DOHH2 (cell line): ENCODE measurements around the gene ELL3.

ENCODE experiments used
- EZH2phosphoT487 ChIP-seq: fragments of 200-600 bp; sonication (generic); IDR thresholded peaks from 2 replicates; pipeline ENCODE4 v1.6.1; 2017; ENCODE audit warnings: borderline replicate concordance, mild to moderate bottlenecking, antibody characterized with exemption, low read length, moderate library complexity, mixed read lengths
- TF ChIP-seq, protein P1 (sequence below): fragments of 200-600 bp; sonication (generic); IDR thresholded peaks from one replicate; pipeline ENCODE4 v1.5.1; 2014; ENCODE audit warnings: antibody characterized with exemption, mild to moderate bottlenecking, low read depth, low read length; ENCODE audit not compliant: poor library complexity, severe bottlenecking

DNA sequence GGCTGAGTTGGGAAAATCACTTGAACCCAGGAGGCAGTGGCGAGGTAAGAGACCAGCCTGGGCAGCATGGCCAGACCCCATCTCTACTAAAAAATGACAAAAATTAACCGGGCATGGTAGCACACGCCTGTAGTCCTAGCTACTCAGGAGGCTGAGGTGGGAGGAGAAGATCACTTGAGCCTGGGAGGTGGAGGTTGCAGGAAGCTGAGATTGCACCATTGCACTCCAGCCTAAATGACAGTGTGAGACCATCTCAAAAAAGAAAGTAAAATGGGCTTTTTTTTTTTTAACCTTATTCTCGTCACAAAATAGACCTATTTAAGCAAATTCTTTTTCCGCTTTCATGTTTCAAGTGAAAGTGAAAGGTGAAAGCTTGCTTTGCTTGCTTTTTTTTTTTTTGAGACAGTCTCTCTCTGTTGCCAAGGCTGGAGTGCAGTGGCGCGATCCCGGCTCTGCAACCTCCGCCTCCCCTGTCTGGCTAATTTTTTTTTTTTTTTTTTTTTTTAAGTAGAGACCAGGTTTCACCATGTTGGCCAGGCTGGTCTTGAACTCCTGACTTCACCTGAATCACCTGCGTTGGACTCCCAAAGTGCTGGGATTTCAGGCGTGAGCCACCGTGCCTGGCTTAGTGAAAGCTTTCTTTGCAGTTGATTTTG is 26.9 kb downstream of the ELL3 start:
- TF ChIP-seq, protein P1, sequence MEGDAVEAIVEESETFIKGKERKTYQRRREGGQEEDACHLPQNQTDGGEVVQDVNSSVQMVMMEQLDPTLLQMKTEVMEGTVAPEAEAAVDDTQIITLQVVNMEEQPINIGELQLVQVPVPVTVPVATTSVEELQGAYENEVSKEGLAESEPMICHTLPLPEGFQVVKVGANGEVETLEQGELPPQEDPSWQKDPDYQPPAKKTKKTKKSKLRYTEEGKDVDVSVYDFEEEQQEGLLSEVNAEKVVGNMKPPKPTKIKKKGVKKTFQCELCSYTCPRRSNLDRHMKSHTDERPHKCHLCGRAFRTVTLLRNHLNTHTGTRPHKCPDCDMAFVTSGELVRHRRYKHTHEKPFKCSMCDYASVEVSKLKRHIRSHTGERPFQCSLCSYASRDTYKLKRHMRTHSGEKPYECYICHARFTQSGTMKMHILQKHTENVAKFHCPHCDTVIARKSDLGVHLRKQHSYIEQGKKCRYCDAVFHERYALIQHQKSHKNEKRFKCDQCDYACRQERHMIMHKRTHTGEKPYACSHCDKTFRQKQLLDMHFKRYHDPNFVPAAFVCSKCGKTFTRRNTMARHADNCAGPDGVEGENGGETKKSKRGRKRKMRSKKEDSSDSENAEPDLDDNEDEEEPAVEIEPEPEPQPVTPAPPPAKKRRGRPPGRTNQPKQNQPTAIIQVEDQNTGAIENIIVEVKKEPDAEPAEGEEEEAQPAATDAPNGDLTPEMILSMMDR = no peak
- TF ChIP-seq EZH2phosphoT487 = no peak
